Right lobe of liver (tissue), 4 donors: Measurements from ENCODE around the gene KLHL2.

ENCODE experiments used
- CTCF ChIP-seq, 4 donors: fragments of 200-600 bp in 3 of 4; fragments of 450-650 bp in 1 of 4; IDR thresholded peaks; one replicate each; pipeline versions ENCODE4 v1.5.1 to v1.8.0; 2016 to 2022; ENCODE audit warnings: antibody characterized with exemption in 4 of 4, mild to moderate bottlenecking in 2 of 4
- POLR2A ChIP-seq: fragments of 450-650 bp; IDR thresholded peaks from one replicate; pipeline ENCODE4 v1.6.1; 2017; ENCODE audit warnings: antibody characterized with exemption, mild to moderate bottlenecking
- donor health status: DM: no; HTN: no; CAD: no.
- donor health status: DM: no; HTN: no; CAD: no.
- donor health status: DM: no; HTN: yes; CAD: no.

DNA sequence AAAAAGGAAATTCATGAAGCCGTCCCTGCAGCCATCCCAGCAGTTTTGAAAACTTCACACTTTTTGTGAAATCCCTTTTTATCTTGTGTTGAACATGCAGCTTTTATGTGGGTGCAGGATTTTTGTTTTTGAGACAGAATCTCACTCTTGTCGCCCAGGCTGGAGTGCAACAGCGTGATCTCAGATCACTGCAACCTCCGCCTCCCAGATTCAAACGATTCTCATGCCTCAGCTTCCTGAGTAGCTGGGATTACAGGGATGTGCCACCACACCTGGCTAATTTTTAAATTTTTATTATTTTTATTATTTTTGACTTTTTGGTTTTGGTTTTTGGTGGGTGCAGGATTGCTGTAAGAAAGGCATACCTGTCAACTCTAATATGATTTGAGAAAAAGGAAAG lies 112.1 kb downstream of the KLHL2 start:
- TF ChIP-seq CTCF (IDR thresholded peaks at IDR 0.05) (no peak), POLR2A (no peak)
